Kidney tubule cell (primary cell): ENCODE measurements around the gene TMEM127.
"Not testable (repeated sequence)": the region's sequence is repeated elsewhere in the genome, so short reads cannot be mapped to it uniquely, and the experiment has no call there.

Experiments
- DNase-seq: peaks from one replicate; pipeline ENCODE4 v3.0.0-alpha.2; 2018; ENCODE audit warnings: low spot score

The TMEM127 gene

GRCh38 chr2:96265840-96266679 lies at the start of gene TMEM127, which contains the start of gene CIAO1:
Gene TMEM127, minus strand, starts transcription at chr2:96265997. Its CDS starts 616 bp downstream, at chr2:96265381.
Gene CIAO1, plus strand, starts transcription at chr2:96266225. Its CDS starts 126 bp downstream, at chr2:96266351.
- peak; percentile 98 for DNase-seq

- DNase-seq, result no peak
These were observed 49.2 kb upstream of the TMEM127 start for GRCh38 chr2:96315005-96315399.

GRCh38 chr2:96308248-96308647 lies 42.5 kb upstream of the TMEM127 start:
- no peak for DNase-seq

GRCh38 chr2:96306370-96306769 lies 40.6 kb upstream of the TMEM127 start:
- no peak for DNase-seq

- no peak for DNase-seq
These were observed 40.1 kb upstream of the TMEM127 start for GRCh38 chr2:96305979-96306308.

- peak; percentile 87 for DNase-seq
These were observed 39.5 kb upstream of the TMEM127 start, which contains the start of gene SNRNP200 for GRCh38 chr2:96305091-96305978. Gene SNRNP200, minus strand, starts transcription at chr2:96305546. Its CDS starts 109 bp downstream, at chr2:96305437.

GRCh38 chr2:96304606-96305005 lies 38.8 kb upstream of the TMEM127 start:
- DNase-seq, result no peak

- no peak for DNase-seq
These were observed 36.1 kb upstream of the TMEM127 start for GRCh38 chr2:96301865-96302264.

GRCh38 chr2:96296925-96297324 lies 31.1 kb upstream of the TMEM127 start:
- DNase-seq, result no peak

GRCh38 chr2:96294271-96294670 lies 28.5 kb upstream of the TMEM127 start:
- not testable (repeated sequence) for DNase-seq

- no peak for DNase-seq
These were observed 26.0 kb upstream of the TMEM127 start for GRCh38 chr2:96291751-96292150.

GRCh38 chr2:96287273-96287856 lies 21.6 kb upstream of the TMEM127 start:
- DNase-seq, result no peak

- DNase-seq, result no peak
These were observed 11.1 kb upstream of the TMEM127 start for GRCh38 chr2:96276787-96277499.

- peak; percentile 24 for DNase-seq
These were observed 8.7 kb upstream of the TMEM127 start for GRCh38 chr2:96274355-96275056.

GRCh38 chr2:96273763-96274162 lies 8.0 kb upstream of the TMEM127 start:
- no peak for DNase-seq

- no peak for DNase-seq
These were observed 6.2 kb upstream of the TMEM127 start for GRCh38 chr2:96271995-96272394.

- DNase-seq, result peak; percentile 48
These were observed 1.6 kb upstream of the TMEM127 start for GRCh38 chr2:96267159-96267971.

- peak; percentile 24 for DNase-seq
These were observed 403 bp downstream of the TMEM127 start for GRCh38 chr2:96265349-96265839.

- peak; percentile 38 for DNase-seq
These were observed 995 bp downstream of the TMEM127 start for GRCh38 chr2:96264656-96265348.
